CD4-positive, alpha-beta T cell treated with Interleukin-17A for 1 hour (primary cell): ENCODE measurements around the gene ASB13.
"Not testable (repeated sequence)": the region's sequence is repeated elsewhere in the genome, so short reads cannot be mapped to it uniquely, and the experiment has no call there.

Experiments used
- DNase-seq: peaks from one replicate; pipeline ENCODE4 v3.0.0-alpha.2; 2020

Gene ASB13

DNA sequence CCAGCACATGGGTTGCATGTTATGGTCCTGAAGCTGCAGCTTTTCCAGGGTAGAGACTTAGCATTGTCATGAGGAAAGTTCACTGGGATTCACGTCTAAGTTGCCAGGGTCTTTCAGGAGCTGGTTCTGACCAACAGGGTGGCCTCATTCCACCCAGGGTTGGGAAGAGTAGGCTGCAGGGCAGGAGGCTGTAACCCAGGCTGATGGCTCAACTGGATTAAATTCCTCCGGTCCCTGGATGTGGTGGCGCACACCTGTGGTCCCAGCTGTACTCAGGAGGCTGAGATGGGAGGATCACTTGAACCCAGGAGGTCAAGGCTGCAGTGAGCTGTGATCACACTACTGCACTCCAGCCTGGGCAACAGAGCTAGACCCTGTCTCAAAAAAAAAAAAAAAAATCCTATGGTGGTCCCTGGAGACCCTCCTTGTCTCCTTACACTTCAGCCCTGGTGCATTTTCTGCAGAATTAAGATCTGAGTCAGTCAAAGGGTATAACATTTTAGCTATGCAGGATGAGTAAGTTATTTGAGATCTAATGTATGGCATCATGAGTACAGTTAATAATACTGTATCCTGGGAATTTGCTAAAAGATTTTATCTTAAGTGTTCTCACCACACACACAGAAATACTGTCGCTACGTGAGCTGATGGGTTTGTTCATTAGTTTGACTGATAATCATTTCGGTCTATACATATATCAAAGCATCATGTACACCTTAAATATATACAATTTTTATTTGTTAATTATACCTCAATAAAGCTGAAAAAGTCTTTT is 44.0 kb downstream of the ASB13 start:
- no peak for DNase-seq

GRCh38 chr10:5621371-5621770 is 45.0 kb downstream of the ASB13 start:
- not testable (repeated sequence) for DNase-seq

GRCh38 chr10:5620966-5621365 is 45.4 kb downstream of the ASB13 start:
- DNase-seq: no peak

DNA sequence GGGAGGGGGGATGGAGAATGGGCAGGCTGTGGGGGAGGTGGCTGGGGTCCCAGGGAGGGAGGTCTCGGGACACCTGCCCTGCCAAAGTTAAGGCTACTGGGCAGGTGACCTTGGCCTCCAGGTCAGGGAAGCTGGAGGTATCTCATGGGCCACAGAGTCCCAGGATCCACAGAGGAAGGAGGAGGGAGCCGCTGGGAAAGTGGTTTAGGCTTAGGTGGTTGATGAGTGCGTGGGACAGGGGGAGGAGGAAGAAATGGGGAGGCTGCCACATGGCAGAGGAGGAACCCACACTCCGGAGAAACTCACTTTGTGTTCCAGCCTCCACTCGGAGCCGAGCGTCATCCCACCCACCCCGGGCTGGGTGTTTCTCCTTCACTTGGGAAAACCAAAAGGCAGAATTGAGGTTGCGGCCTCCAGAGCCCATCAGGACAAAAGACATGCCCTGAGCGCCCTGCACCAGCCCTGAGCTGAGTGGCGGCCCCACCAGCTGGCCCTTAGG is 46.1 kb downstream of the ASB13 start:
- DNase-seq: no peak

- DNase-seq: no peak
Measured at GRCh38 chr10:5619362-5620211, 46.8 kb downstream of the ASB13 start.

DNA sequence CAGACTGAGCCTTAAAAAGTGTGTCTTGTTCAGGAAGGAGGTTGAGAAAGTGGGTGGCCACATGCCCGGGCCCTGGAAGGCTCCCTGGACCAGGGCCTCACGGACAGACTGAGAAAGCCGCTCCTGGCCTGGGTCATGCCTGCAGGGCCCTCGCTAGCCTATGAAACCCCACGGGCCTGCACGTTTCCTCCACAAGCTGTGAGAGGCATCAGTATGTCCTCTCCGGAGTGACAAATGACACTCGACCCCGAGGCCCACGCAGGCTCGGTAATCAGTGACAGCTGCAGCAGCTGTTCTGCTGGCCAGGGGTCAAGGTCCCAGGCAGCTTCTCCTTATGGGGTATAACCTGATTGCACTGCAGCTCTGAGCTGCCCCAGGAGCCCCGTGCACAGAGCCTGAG is 47.6 kb downstream of the ASB13 start:
- no peak for DNase-seq

- no peak for DNase-seq
Measured at GRCh38 chr10:5618042-5618441, 48.4 kb downstream of the ASB13 start.

- DNase-seq: no peak
Measured at GRCh38 chr10:5617521-5617920, 48.9 kb downstream of the ASB13 start.

- no peak for DNase-seq
Measured at GRCh38 chr10:5616836-5617235, 49.6 kb downstream of the ASB13 start.

DNA sequence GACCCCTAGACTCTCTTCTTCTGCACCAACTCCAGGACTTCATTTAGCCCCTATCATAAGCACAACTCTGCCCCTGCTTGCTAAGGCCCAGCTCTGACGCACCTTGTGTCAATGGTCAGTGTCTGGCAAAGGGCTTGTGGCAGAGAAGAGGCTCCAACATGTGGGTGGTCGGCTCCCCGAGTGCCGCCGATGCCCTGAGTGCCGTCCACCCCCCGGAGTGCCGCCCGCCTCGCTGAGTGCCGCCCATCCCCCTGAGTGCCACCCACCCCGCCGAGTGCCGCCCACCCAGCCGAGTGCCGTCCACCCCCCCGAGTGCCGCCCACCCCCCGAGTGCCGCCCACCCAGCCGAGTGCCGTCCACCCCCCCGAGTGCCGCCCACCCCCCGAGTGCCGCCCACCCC is 50.3 kb downstream of the ASB13 start:
- DNase-seq: no peak

DNA sequence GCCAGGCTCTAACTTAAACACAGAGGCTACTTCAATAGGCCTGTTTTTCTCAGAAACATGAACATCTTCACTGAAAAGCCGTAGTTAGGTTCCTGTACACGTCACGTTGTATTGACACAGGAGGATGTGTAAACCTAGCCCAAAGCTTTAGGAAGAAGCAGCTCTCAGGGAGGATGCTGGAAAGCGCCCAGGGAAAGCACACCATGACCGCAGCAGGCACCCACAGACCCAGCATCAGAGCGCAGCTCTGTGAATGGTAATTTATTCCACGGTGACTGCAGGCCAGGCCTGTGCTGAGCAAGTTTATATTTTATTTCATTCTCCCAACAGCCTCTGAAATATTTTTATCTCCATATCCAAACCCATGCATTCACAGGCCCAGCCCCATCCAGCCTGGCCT is 51.1 kb downstream of the ASB13 start:
- no peak for DNase-seq

- no peak for DNase-seq
Measured at GRCh38 chr10:5614155-5614721, 52.2 kb downstream of the ASB13 start.

- DNase-seq: no peak
Measured at GRCh38 chr10:5613481-5614154, 52.8 kb downstream of the ASB13 start.

DNA sequence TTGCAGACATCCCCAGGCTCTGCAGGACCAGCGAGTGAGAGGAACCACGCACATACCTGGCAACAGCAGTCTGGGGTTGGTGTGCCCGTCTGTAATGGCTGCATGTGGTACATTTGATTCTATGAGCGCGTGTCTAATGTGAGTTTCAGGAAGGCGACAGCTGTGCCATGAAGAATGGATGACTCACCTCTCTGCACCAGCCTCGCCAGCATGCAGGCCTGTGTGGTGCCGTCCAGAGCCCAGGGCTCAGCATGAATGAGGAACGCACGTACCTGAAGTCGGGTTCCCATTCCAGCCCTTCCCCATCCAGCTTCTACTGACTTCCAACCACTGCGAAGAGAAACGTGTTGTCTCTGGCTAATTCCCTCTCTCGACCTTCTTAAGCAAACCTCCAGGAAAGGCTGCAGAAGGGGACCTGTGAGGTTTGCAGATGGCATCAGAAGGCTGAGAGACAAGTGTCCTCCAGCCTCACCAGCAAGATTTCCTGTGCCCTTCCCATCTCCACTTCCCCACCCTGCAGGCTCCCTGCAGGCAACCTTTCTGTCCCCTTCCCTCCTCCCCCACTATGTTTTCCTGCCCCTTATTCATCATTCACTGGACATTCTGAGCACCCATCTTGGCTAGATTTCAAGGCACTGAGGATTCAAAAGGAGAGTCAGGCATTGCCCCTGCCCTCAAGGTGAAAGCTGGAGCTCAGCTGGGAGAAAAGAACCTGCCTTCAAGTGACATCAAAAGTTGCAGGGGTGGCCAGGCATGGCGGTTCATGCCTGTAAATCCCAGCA is 54.3 kb downstream of the ASB13 start:
- DNase-seq: no peak

GRCh38 chr10:5609952-5610616 is 56.3 kb downstream of the ASB13 start:
- DNase-seq: no peak

DNA sequence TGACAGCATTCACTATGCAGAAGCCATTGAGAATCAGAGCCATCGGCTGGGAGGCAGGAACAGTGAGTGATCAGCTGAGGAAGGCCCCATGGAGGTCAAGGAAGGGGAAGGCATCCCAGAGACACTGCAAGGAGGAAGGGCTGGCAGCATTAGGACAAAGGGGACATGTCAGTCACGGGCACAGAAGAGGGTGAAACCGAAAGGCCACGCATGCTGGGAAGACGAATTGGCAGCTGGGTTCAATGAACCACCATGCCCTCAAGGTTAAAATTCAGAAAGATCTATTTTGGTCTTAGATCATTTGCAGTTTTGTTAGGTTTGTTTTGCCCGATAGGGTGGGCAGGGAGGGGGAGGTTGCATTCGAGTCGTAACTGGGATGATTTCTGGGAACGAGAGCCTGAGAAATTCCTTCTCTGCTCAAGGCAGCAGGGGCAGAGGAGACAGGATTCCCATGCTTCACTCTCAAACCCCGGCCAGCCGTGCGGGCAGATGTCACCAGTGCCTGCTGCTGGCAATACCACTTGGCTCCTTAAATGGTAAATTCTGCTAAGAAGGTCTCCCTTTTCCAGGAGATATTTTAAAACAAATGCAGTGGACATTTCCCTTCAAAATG is 57.7 kb downstream of the ASB13 start:
- no peak for DNase-seq

- no peak for DNase-seq
Measured at GRCh38 chr10:5607594-5607993, 58.8 kb downstream of the ASB13 start.

GRCh38 chr10:5606864-5607263 is 59.5 kb downstream of the ASB13 start:
- DNase-seq: peak; percentile 11

GRCh38 chr10:5606321-5606720 is 60.1 kb downstream of the ASB13 start:
- no peak for DNase-seq

GRCh38 chr10:5604961-5605360 is 61.4 kb downstream of the ASB13 start:
- DNase-seq: no peak

DNA sequence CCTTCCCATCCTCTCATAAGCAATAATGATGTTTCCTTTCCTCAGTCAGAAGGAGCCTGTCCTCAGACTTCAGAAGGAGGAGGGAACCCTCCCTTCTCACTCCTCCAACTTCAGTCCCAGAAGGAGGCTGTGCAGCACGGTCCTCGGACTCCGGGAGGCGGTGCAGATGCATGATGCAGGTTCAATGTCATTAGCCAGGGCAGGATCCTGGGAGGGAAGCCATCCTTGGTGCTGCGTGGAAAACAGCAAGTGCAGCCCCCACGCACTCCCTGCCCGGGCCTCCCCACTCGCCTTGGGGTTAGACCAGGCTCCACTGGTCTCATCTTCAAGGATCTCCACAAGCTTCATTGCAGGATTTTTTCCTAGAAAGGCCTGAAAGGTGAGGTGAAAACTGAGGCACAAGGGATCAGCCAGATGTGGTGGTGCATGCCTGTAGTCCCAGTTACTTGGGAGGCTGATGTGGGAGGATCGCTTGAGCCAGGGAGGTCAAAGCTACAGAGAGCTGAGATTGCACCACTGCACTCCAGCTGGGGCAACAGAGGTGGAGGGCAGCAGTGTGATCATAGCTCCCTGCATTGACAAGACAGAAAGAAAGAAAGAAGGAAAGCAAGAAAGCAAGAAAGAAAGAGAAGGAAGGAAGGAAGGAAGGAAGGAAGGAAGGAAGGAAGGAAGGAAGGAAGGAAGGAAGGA is 62.0 kb downstream of the ASB13 start:
- no peak for DNase-seq
